ENCODE data around the gene CTDSPL.
A peak's percentile ranks its signal among the peaks of the same experiment; 100 is the strongest.

DNA sequence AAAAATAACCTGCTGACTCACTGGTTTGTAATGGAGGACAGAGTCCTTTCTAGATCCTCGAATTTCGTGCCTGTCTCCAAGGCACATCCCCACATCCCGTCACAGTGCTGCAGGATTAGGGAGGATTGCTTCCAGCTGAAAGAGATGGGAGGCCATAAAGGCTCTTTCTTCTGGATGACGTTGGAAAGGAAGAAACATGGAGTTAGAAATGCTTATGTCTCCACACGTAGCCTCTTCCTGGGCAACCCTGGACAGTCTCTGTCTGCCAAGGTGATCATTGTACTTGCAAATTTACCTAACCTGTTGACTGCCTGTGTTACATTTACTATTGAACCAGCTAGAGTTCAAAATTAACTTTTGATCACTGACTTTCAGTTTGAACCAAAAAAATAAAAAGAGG is 101.3 kb downstream of the CTDSPL start:
- TF ChIP-seq ZNF274 (CRISPR knock-in tag; IDR thresholded peaks at IDR 0.05) (no peak), FOXA3 (CRISPR knock-in tag; IDR thresholded peaks at IDR 0.05) (0 out of 2 replicates have a peak, but pooled peaks have one; percentile 5), POLR2AphosphoS5 (IDR thresholded peaks at IDR 0.05; ENCODE audit: low read depth, low read length) (no peak), FOXM1 (CRISPR knock-in tag; IDR thresholded peaks at IDR 0.05) (no peak), TAF1 (CRISPR knock-in tag; IDR thresholded peaks at IDR 0.05) (no peak)
- TF ChIP-seq, protein P1, sequence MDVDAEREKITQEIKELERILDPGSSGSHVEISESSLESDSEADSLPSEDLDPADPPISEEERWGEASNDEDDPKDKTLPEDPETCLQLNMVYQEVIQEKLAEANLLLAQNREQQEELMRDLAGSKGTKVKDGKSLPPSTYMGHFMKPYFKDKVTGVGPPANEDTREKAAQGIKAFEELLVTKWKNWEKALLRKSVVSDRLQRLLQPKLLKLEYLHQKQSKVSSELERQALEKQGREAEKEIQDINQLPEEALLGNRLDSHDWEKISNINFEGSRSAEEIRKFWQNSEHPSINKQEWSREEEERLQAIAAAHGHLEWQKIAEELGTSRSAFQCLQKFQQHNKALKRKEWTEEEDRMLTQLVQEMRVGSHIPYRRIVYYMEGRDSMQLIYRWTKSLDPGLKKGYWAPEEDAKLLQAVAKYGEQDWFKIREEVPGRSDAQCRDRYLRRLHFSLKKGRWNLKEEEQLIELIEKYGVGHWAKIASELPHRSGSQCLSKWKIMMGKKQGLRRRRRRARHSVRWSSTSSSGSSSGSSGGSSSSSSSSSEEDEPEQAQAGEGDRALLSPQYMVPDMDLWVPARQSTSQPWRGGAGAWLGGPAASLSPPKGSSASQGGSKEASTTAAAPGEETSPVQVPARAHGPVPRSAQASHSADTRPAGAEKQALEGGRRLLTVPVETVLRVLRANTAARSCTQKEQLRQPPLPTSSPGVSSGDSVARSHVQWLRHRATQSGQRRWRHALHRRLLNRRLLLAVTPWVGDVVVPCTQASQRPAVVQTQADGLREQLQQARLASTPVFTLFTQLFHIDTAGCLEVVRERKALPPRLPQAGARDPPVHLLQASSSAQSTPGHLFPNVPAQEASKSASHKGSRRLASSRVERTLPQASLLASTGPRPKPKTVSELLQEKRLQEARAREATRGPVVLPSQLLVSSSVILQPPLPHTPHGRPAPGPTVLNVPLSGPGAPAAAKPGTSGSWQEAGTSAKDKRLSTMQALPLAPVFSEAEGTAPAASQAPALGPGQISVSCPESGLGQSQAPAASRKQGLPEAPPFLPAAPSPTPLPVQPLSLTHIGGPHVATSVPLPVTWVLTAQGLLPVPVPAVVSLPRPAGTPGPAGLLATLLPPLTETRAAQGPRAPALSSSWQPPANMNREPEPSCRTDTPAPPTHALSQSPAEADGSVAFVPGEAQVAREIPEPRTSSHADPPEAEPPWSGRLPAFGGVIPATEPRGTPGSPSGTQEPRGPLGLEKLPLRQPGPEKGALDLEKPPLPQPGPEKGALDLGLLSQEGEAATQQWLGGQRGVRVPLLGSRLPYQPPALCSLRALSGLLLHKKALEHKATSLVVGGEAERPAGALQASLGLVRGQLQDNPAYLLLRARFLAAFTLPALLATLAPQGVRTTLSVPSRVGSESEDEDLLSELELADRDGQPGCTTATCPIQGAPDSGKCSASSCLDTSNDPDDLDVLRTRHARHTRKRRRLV (CRISPR knock-in tag; IDR thresholded peaks at IDR 0.05) = no peak
- TF ChIP-seq, protein P2, sequence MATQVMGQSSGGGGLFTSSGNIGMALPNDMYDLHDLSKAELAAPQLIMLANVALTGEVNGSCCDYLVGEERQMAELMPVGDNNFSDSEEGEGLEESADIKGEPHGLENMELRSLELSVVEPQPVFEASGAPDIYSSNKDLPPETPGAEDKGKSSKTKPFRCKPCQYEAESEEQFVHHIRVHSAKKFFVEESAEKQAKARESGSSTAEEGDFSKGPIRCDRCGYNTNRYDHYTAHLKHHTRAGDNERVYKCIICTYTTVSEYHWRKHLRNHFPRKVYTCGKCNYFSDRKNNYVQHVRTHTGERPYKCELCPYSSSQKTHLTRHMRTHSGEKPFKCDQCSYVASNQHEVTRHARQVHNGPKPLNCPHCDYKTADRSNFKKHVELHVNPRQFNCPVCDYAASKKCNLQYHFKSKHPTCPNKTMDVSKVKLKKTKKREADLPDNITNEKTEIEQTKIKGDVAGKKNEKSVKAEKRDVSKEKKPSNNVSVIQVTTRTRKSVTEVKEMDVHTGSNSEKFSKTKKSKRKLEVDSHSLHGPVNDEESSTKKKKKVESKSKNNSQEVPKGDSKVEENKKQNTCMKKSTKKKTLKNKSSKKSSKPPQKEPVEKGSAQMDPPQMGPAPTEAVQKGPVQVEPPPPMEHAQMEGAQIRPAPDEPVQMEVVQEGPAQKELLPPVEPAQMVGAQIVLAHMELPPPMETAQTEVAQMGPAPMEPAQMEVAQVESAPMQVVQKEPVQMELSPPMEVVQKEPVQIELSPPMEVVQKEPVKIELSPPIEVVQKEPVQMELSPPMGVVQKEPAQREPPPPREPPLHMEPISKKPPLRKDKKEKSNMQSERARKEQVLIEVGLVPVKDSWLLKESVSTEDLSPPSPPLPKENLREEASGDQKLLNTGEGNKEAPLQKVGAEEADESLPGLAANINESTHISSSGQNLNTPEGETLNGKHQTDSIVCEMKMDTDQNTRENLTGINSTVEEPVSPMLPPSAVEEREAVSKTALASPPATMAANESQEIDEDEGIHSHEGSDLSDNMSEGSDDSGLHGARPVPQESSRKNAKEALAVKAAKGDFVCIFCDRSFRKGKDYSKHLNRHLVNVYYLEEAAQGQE (IDR thresholded peaks at IDR 0.05; ENCODE audit: borderline replicate concordance in 1 of 2, low read depth in 1 of 2, low read length in 2 of 2) = no peak
- TF ChIP-seq, protein P3, sequence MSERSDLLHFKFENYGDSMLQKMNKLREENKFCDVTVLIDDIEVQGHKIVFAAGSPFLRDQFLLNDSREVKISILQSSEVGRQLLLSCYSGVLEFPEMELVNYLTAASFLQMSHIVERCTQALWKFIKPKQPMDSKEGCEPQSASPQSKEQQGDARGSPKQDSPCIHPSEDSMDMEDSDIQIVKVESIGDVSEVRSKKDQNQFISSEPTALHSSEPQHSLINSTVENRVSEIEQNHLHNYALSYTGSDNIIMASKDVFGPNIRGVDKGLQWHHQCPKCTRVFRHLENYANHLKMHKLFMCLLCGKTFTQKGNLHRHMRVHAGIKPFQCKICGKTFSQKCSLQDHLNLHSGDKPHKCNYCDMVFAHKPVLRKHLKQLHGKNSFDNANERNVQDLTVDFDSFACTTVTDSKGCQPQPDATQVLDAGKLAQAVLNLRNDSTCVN (CRISPR knock-in tag; IDR thresholded peaks at IDR 0.05; ENCODE audit: borderline replicate concordance) = no peak
- TF ChIP-seq, protein P4, sequence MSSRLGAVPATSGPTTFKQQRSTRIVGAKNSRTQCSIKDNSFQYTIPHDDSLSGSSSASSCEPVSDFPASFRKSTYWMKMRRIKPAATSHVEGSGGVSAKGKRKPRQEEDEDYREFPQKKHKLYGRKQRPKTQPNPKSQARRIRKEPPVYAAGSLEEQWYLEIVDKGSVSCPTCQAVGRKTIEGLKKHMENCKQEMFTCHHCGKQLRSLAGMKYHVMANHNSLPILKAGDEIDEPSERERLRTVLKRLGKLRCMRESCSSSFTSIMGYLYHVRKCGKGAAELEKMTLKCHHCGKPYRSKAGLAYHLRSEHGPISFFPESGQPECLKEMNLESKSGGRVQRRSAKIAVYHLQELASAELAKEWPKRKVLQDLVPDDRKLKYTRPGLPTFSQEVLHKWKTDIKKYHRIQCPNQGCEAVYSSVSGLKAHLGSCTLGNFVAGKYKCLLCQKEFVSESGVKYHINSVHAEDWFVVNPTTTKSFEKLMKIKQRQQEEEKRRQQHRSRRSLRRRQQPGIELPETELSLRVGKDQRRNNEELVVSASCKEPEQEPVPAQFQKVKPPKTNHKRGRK (CRISPR knock-in tag; IDR thresholded peaks at IDR 0.05) = no peak
- TF ChIP-seq, protein P5, sequence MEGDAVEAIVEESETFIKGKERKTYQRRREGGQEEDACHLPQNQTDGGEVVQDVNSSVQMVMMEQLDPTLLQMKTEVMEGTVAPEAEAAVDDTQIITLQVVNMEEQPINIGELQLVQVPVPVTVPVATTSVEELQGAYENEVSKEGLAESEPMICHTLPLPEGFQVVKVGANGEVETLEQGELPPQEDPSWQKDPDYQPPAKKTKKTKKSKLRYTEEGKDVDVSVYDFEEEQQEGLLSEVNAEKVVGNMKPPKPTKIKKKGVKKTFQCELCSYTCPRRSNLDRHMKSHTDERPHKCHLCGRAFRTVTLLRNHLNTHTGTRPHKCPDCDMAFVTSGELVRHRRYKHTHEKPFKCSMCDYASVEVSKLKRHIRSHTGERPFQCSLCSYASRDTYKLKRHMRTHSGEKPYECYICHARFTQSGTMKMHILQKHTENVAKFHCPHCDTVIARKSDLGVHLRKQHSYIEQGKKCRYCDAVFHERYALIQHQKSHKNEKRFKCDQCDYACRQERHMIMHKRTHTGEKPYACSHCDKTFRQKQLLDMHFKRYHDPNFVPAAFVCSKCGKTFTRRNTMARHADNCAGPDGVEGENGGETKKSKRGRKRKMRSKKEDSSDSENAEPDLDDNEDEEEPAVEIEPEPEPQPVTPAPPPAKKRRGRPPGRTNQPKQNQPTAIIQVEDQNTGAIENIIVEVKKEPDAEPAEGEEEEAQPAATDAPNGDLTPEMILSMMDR (CRISPR knock-in tag; IDR thresholded peaks at IDR 0.05) = no peak
- TF ChIP-seq, protein P6, sequence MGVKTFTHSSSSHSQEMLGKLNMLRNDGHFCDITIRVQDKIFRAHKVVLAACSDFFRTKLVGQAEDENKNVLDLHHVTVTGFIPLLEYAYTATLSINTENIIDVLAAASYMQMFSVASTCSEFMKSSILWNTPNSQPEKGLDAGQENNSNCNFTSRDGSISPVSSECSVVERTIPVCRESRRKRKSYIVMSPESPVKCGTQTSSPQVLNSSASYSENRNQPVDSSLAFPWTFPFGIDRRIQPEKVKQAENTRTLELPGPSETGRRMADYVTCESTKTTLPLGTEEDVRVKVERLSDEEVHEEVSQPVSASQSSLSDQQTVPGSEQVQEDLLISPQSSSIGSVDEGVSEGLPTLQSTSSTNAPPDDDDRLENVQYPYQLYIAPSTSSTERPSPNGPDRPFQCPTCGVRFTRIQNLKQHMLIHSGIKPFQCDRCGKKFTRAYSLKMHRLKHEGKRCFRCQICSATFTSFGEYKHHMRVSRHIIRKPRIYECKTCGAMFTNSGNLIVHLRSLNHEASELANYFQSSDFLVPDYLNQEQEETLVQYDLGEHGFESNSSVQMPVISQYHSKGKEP (CRISPR knock-in tag; IDR thresholded peaks at IDR 0.05) = no peak

Data from HepG2 (cell line).